Measurements from ENCODE around the gene TUBA1C. TPM values are rescaled to one million over a fixed set of nuclear protein-coding genes. Genes with fewer than 3 reads are reported as not detected.
"Not testable (repeated sequence)": the region's sequence is repeated elsewhere in the genome, so short reads cannot be mapped to it uniquely, and the experiment has no call there.

TUBA1C gene
- total RNA-seq, 1 donor from 2014 or later: 39.5 TPM

GRCh38 chr12:49280545-49280944, 15.7 kb downstream of the TUBA1C start:
- DNase-seq (ENCODE audit: low spot score); intact Hi-C loops (cut with DNase I): not testable (repeated sequence)

GRCh38 chr12:49282302-49282701, 17.4 kb downstream of the TUBA1C start:
- intact Hi-C loops (cut with DNase I): no loop called here
- no peak for DNase-seq (ENCODE audit: low spot score)

- intact Hi-C loops (cut with DNase I); DNase-seq (ENCODE audit: low spot score): not testable (repeated sequence)
Measured at GRCh38 chr12:49282740-49283375, 18.0 kb downstream of the TUBA1C start.

GRCh38 chr12:49283541-49284429, 18.9 kb downstream of the TUBA1C start:
- intact Hi-C loops (cut with DNase I): no loop called here
- no peak for DNase-seq (ENCODE audit: low spot score)

GRCh38 chr12:49284672-49285071, 19.8 kb downstream of the TUBA1C start:
- no peak for DNase-seq (ENCODE audit: low spot score)
- intact Hi-C loops (cut with DNase I): no loop called here

GRCh38 chr12:49287876-49288275, 23.0 kb downstream of the TUBA1C start:
- intact Hi-C loops (cut with DNase I): loop anchor here (2.0 kb wide), 1 partner anchor 59 kb away; the partner anchor contains the start of gene DNAJC22

GRCh38 chr12:49288412-49288853, 23.6 kb downstream of the TUBA1C start:
- intact Hi-C loops (cut with DNase I): loop anchor here (2.0 kb wide), 1 partner anchor 58 kb away; the partner anchor contains the start of gene DNAJC22

More at GRCh38 chr12:49287876-49288275, 23.0 kb downstream of the TUBA1C start:
- DNase-seq (ENCODE audit: low spot score): peak; percentile 29

GRCh38 chr12:49288922-49289555, 24.2 kb downstream of the TUBA1C start:
- DNase-seq (ENCODE audit: low spot score): peak; percentile 47
- intact Hi-C loops (cut with DNase I): loop anchor here (2.0 kb wide), 1 partner anchor 58 kb away; the partner anchor contains the start of gene DNAJC22

More at GRCh38 chr12:49288412-49288853, 23.6 kb downstream of the TUBA1C start:
- peak; percentile 75 for DNase-seq (ENCODE audit: low spot score)

GRCh38 chr12:49292729-49293055, 27.8 kb downstream of the TUBA1C start:
- DNase-seq (ENCODE audit: low spot score): no peak
- intact Hi-C loops (cut with DNase I): no loop called here

GRCh38 chr12:49293056-49293956, 28.4 kb downstream of the TUBA1C start:
- intact Hi-C loops (cut with DNase I): no loop called here
- no peak for DNase-seq (ENCODE audit: low spot score)

GRCh38 chr12:49294086-49294803, 29.4 kb downstream of the TUBA1C start:
- DNase-seq (ENCODE audit: low spot score): no peak
- intact Hi-C loops (cut with DNase I): no loop called here

- intact Hi-C loops (cut with DNase I): no loop called here
- no peak for DNase-seq (ENCODE audit: low spot score)
Measured at GRCh38 chr12:49294804-49295081, 29.9 kb downstream of the TUBA1C start.

GRCh38 chr12:49295082-49295936, 30.4 kb downstream of the TUBA1C start, which contains the start of gene PRPH:
Gene PRPH (plus strand): TSS chr12:49295147. CDS start chr12:49295201, 54 bp downstream.
- intact Hi-C loops (cut with DNase I): no loop called here
- peak; percentile 58 for DNase-seq (ENCODE audit: low spot score)

- peak; percentile 79 for DNase-seq (ENCODE audit: low spot score)
- intact Hi-C loops (cut with DNase I): no loop called here
Measured at GRCh38 chr12:49296034-49296835, 31.4 kb downstream of the TUBA1C start.

- no peak for DNase-seq (ENCODE audit: low spot score)
- intact Hi-C loops (cut with DNase I): no loop called here
Measured at GRCh38 chr12:49296836-49297694, 32.2 kb downstream of the TUBA1C start.

GRCh38 chr12:49297695-49298060, 32.8 kb downstream of the TUBA1C start:
- intact Hi-C loops (cut with DNase I): no loop called here

More at GRCh38 chr12:49297695-49298060, 32.8 kb downstream of the TUBA1C start:
- DNase-seq (ENCODE audit: low spot score): no peak

Data from cardiac septum (tissue), 1 donor.